Measurements from ENCODE around the gene PTH1R.

DNA sequence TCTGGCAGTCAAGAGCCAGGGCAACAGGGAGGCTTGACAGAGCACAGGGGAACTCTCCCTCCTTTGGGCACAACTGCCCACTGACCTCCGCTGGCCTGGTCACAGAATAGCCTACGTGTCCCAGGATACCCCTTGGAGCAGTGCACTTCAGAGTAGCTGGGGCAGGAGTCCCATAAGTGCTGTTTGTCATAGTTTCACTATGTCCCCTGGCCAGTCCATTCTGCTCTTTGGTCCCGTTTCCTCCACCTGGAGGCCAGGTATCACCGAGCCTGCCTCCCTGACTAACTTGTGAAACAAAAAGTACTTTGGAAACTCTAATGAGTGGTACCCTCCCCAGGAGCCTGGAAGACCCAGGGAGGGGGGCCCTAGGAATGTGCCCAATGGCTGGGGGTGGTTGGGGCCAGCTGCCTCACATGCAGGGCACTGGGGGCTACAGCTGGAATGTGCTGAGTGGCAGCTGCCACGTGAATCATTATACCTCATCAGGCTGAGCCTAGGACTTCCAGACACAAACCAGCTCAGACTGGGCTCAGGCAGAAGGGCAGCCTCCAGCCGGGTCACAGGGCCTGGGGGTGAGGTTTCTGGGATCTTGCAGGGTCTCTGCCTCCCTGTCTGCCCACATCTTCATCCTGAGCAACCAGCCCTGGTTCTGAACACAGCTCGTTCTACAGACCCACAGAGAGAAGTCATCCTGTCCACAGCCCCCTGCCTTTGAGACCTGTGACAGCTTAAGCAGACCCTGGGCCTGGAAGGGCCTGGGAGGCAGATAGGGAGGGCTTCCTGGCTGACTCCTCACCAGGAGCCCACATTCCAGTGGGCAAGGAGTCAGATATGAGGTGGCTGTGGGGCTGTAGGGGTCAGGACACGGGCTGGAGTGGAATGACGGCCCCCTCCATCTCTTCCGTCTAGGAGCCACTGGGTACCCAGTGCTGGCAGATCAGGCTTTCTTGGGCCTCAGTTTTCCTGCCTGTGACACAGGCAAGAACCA, 914 bp upstream of the PTH1R start:
- TF ChIP-seq, protein P1, sequence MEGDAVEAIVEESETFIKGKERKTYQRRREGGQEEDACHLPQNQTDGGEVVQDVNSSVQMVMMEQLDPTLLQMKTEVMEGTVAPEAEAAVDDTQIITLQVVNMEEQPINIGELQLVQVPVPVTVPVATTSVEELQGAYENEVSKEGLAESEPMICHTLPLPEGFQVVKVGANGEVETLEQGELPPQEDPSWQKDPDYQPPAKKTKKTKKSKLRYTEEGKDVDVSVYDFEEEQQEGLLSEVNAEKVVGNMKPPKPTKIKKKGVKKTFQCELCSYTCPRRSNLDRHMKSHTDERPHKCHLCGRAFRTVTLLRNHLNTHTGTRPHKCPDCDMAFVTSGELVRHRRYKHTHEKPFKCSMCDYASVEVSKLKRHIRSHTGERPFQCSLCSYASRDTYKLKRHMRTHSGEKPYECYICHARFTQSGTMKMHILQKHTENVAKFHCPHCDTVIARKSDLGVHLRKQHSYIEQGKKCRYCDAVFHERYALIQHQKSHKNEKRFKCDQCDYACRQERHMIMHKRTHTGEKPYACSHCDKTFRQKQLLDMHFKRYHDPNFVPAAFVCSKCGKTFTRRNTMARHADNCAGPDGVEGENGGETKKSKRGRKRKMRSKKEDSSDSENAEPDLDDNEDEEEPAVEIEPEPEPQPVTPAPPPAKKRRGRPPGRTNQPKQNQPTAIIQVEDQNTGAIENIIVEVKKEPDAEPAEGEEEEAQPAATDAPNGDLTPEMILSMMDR (IDR thresholded peaks at IDR 0.05; ENCODE audit: insufficient read depth, low read length) = no peak
- TF ChIP-seq POLR2AphosphoS5 (IDR thresholded peaks at IDR 0.05; ENCODE audit: low read depth) (no peak), GABPA (IDR thresholded peaks at IDR 0.05; ENCODE audit: low read depth) (no peak), SPI1 (IDR thresholded peaks at IDR 0.05; ENCODE audit: borderline replicate concordance, low read depth) (no peak)
- TF ChIP-seq, protein P2, sequence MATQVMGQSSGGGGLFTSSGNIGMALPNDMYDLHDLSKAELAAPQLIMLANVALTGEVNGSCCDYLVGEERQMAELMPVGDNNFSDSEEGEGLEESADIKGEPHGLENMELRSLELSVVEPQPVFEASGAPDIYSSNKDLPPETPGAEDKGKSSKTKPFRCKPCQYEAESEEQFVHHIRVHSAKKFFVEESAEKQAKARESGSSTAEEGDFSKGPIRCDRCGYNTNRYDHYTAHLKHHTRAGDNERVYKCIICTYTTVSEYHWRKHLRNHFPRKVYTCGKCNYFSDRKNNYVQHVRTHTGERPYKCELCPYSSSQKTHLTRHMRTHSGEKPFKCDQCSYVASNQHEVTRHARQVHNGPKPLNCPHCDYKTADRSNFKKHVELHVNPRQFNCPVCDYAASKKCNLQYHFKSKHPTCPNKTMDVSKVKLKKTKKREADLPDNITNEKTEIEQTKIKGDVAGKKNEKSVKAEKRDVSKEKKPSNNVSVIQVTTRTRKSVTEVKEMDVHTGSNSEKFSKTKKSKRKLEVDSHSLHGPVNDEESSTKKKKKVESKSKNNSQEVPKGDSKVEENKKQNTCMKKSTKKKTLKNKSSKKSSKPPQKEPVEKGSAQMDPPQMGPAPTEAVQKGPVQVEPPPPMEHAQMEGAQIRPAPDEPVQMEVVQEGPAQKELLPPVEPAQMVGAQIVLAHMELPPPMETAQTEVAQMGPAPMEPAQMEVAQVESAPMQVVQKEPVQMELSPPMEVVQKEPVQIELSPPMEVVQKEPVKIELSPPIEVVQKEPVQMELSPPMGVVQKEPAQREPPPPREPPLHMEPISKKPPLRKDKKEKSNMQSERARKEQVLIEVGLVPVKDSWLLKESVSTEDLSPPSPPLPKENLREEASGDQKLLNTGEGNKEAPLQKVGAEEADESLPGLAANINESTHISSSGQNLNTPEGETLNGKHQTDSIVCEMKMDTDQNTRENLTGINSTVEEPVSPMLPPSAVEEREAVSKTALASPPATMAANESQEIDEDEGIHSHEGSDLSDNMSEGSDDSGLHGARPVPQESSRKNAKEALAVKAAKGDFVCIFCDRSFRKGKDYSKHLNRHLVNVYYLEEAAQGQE (IDR thresholded peaks at IDR 0.05; ENCODE audit: insufficient replicate concordance, low read depth) = no peak
